GM12874 (cell line): ENCODE data around the gene MELK.

Experiments used
- CTCF ChIP-seq: IDR thresholded peaks from 2 replicates; pipeline ENCODE4 v1.5.1; 2011; ENCODE audit warnings: low read depth, mild to moderate bottlenecking, control low read depth, low read length, moderate library complexity; ENCODE audit not compliant: insufficient read depth

The MELK gene

DNA sequence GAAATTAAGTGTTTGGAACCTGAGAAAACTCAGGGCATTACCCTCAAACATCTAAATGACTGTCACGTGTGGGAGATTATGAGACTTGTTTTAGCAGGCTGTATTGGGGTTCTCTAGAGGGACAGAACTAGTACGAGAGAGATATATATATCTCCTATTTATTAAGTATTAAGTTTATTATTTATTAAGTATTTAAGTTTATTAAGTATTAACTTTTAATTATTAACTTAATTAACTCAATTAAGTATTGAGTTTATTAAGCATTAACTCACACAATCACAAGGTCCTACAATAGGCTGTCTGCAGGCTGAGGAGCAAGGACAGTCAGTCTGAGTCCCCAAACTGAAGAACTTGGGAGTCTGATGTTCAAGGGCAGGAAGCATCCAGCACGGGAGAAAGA is 113.8 kb downstream of the MELK start:
- no peak for TF ChIP-seq CTCF

- no peak for TF ChIP-seq CTCF
These were observed 117.9 kb downstream of the MELK start for GRCh38 chr9:36690412-36691168.

DNA sequence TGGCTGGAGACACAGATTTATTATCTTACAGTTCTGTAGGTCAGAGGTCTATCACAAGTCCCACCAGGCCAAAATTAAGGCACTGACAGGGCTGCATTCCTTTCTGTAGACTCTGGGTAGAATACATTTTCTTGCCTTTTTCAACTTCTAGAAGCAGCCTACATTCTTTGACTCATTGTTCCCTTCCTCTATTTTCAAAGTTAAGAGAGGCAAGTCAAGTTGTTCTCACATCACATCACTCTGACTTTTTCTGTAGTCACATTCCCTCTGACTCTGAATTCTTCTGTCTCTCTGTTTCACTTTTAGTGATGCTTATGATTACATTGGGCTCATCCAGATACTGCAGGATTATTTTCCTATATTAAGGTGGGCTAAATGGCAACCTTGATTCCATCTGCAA is 119.0 kb downstream of the MELK start:
- no peak for TF ChIP-seq CTCF

DNA sequence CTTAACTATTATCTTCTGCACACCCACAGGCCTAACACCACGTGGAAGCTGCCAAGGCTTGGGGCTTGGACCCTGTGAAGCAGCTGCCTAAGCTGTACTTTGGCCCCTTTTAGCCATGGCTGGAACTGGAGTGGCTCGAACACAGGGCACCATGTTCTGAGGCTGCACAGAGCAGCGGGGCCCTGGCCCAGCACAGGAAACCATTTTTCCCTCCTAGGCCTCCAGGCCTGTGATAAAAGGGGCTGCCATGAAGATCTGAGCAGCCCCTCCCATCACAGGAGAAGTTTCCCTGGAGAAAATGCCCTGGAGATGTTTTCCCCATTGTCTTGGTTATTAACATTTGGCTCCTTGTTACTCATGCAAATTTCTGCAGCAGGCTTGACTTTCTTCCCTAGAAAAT is 126.3 kb downstream of the MELK start:
- no peak for TF ChIP-seq CTCF

DNA sequence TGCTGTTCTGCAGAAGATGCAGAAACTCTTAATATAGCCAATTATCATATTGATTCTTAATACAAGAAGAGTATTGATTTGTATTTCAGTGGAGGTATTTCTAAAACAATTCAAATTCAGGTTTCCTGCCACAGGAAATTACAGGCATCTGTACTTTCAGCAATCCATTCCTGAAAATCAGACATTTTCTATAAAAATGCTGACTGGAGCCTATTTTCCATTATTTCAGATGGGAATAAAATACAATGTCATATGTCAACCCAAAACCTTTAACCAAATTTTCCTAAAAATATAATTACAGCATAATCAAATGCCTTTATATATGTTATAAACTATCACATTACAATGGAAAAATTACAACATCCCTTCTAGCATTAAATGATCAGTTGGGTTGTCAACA is 131.5 kb downstream of the MELK start:
- TF ChIP-seq CTCF = no peak

- no peak for TF ChIP-seq CTCF
These were observed 141.1 kb downstream of the MELK start for GRCh38 chr9:36713515-36714490.

DNA sequence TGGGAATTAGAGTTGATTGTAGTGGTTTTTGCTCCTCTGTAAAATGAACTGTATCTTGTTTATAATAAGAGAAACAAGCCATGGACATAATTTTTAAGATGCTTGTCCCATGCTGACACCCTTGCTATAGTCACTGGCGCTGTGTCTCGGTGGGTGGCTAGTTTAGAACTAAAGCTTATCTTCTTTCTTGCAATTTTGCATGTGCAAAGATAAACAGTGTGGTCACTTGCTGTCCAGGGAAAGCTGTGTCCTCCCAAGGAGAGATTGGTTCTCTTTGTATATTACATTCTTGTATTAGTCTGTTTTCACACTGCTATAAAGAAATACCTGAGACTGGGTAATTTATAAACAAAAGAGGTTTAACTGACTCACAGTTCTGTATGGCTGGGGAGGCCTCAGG is 143.8 kb downstream of the MELK start:
- TF ChIP-seq CTCF = no peak
